H1 (cell line): ENCODE data around the gene BRCA1. TPM values are rescaled to one million over a fixed set of nuclear protein-coding genes. Genes with fewer than 3 reads are reported as not detected.

Experiments used
- CTCF ChIA-PET: fragments of 300-600 bp; sonication (Branson Sonifier 250); formaldehyde crosslinking; loops from one replicate; lab custom pipeline; 2021; ENCODE audit not compliant: partially characterized antibody; lab: Charles Lee
- POLR2A ChIA-PET: fragments of 300-600 bp; sonication (Branson Sonifier 250); formaldehyde crosslinking; loops from one replicate; lab custom pipeline; 2021; ENCODE audit warnings: inconsistent platforms; ENCODE audit not compliant: partially characterized antibody; lab: Charles Lee
- DNase-seq, 2 experiments: peaks; one replicate each; pipeline versions ENCODE4 v3.0.0 to v3.0.0-alpha.2; 2010 to 2022; ENCODE audit warnings: low spot score in 2 of 2, low read depth in 1 of 2, mixed read lengths in 1 of 2
- FAIRE-seq: peaks from 2 replicates; lab custom pipeline; 2011; peaks lifted over from hg19 to GRCh38; lab: Jason Lieb, UNC
- H2AFZ ChIP-seq: 2 replicates; pipeline ENCODE4 v1.8.1; 2012; ENCODE audit warnings: low read length, inconsistent platforms
- H2AK5ac ChIP-seq: 2 replicates; pipeline ENCODE4 v1.6.1; 2013; ENCODE audit warnings: low read depth, low read length
- H2BK120ac ChIP-seq: replicated peaks from 2 replicates; pipeline ENCODE3; 2013; ENCODE audit warnings: low read depth, low read length, inconsistent platforms
- H2BK12ac ChIP-seq: 2 replicates; pipeline ENCODE4 v1.6.1; 2013; ENCODE audit warnings: low read depth, low read length
- H2BK15ac ChIP-seq: 2 replicates; pipeline ENCODE4 v1.6.1; 2013; ENCODE audit warnings: low read length
- H2BK20ac ChIP-seq: 2 replicates; pipeline ENCODE4 v1.6.1; 2013; ENCODE audit warnings: low read length
- H2BK5ac ChIP-seq: 2 replicates; pipeline ENCODE4 v1.6.1; 2013; ENCODE audit warnings: low read depth, low read length
- H3K14ac ChIP-seq: 2 replicates; pipeline ENCODE4 v1.6.1; 2013; ENCODE audit warnings: inconsistent platforms; ENCODE audit not compliant: insufficient read length
- H3K18ac ChIP-seq: 2 replicates; pipeline ENCODE4 v1.6.1; 2013; ENCODE audit warnings: low read length; ENCODE audit errors: extremely low read depth
- H3K23ac ChIP-seq: 2 replicates; pipeline ENCODE4 v1.6.1; 2013; ENCODE audit warnings: inconsistent platforms; ENCODE audit not compliant: insufficient read length
- H3K23me2 ChIP-seq: 2 replicates; pipeline ENCODE4 v1.6.1; 2013; ENCODE audit warnings: low read depth, low read length
- H3K27ac ChIP-seq: 2 replicates; pipeline ENCODE4 v1.6.1; 2011; ENCODE audit warnings: low read depth, low read length, inconsistent platforms
- H3K27me3 ChIP-seq, 4 experiments: replicated peaks in 1 of 4; 1 replicate in 1 of 4; 2 replicates in 3 of 4; pipeline versions ENCODE4 v1.6.1 to v1.8.1; 2011 to 2013; ENCODE audit warnings: low read length in 3 of 4, mild to moderate bottlenecking in 3 of 4, inconsistent platforms in 2 of 4, mixed read lengths in 2 of 4, moderate library complexity in 1 of 4; ENCODE audit not compliant: control insufficient read depth in 3 of 4, insufficient read depth in 3 of 4; ENCODE audit errors: extremely low read depth in 1 of 4
- H3K36me3 ChIP-seq, 4 experiments: 2 replicates each; pipeline versions ENCODE4 v1.6.1 to v1.8.1; 2011 to 2013; ENCODE audit warnings: mild to moderate bottlenecking in 4 of 4, low read length in 3 of 4, moderate library complexity in 2 of 4, control low read depth in 1 of 4, inconsistent platforms in 1 of 4; ENCODE audit not compliant: insufficient read depth in 4 of 4, control insufficient read depth in 2 of 4
- H3K4ac ChIP-seq: replicated peaks from 2 replicates; pipeline ENCODE3; 2013; ENCODE audit warnings: low read length, low read depth, mixed read lengths, inconsistent platforms; ENCODE audit not compliant: insufficient read length
- H3K4me1 ChIP-seq, 4 experiments: replicated peaks in 1 of 4; 1 replicate in 1 of 4; 2 replicates in 3 of 4; pipeline versions ENCODE4 v1.6.1 to v1.8.1; 2011 to 2013; ENCODE audit warnings: low read length in 3 of 4, inconsistent platforms in 2 of 4, mixed read lengths in 1 of 4; ENCODE audit not compliant: insufficient read depth in 4 of 4, control insufficient read depth in 3 of 4
- H3K4me2 ChIP-seq, 2 experiments: 2 replicates each; pipeline versions ENCODE4 v1.6.1 to v1.8.1; 2011 to 2013; ENCODE audit warnings: low read depth in 2 of 2, low read length in 2 of 2, control low read depth in 1 of 2, inconsistent platforms in 1 of 2, mild to moderate bottlenecking in 1 of 2; ENCODE audit not compliant: insufficient read depth in 1 of 2
- H3K4me3 ChIP-seq, 4 experiments: fragments of 200-600, 300-600 bp in 1 of 4; sonication (generic), shearing (Covaris generic), sonication (Bioruptor Twin) in 1 of 4; 2 replicates each; pipeline versions ENCODE4 v1.5.1 to v1.8.1; 2011 to 2016; ENCODE audit warnings: low read length in 4 of 4, low read depth in 3 of 4, control low read depth in 2 of 4, inconsistent platforms in 2 of 4, mild to moderate bottlenecking in 2 of 4, mixed read lengths in 1 of 4, moderate library complexity in 1 of 4; ENCODE audit not compliant: insufficient read depth in 2 of 4; ENCODE audit errors: extremely low read depth in 1 of 4
- H3K56ac ChIP-seq: replicated peaks from 2 replicates; pipeline ENCODE3; 2013; ENCODE audit warnings: low read depth, mild to moderate bottlenecking, mixed read lengths, low read length, inconsistent platforms; ENCODE audit not compliant: insufficient read length
- H3K79me1 ChIP-seq: 2 replicates; pipeline ENCODE4 v1.6.1; 2013; ENCODE audit warnings: low read depth, low read length, control low read depth
- H3K79me2 ChIP-seq, 2 experiments: 2 replicates each; pipeline versions ENCODE4 v1.6.1 to v1.8.1; 2012 to 2013; ENCODE audit warnings: low read length in 2 of 2, mild to moderate bottlenecking in 2 of 2, inconsistent platforms in 1 of 2; ENCODE audit not compliant: insufficient read depth in 2 of 2, control insufficient read depth in 1 of 2
- H3K9ac ChIP-seq, 4 experiments: replicated peaks in 1 of 4; 1 replicate in 1 of 4; 2 replicates in 3 of 4; pipeline versions ENCODE4 v1.6.1 to v1.8.1; 2011 to 2013; ENCODE audit warnings: low read depth in 3 of 4, low read length in 3 of 4, control low read depth in 2 of 4, mild to moderate bottlenecking in 2 of 4, moderate library complexity in 2 of 4, inconsistent platforms in 1 of 4; ENCODE audit errors: extremely low read depth in 1 of 4
- H3K9me3 ChIP-seq, 2 experiments: 2 replicates each; pipeline versions ENCODE4 v1.6.1 to v1.8.1; 2012 to 2013; ENCODE audit warnings: mild to moderate bottlenecking in 2 of 2, moderate library complexity in 2 of 2, control low read depth in 1 of 2, inconsistent platforms in 1 of 2, low read depth in 1 of 2, low read length in 1 of 2, mixed read lengths in 1 of 2; ENCODE audit not compliant: insufficient read depth in 2 of 2
- H4K20me1 ChIP-seq, 2 experiments: replicated peaks in 1 of 2; 2 replicates each; pipeline versions ENCODE3 to v1.8.1; 2011 to 2013; ENCODE audit warnings: inconsistent platforms in 2 of 2, low read length in 2 of 2, mild to moderate bottlenecking in 1 of 2; ENCODE audit not compliant: insufficient read depth in 2 of 2, control insufficient read depth in 1 of 2
- H4K5ac ChIP-seq: 2 replicates; pipeline ENCODE4 v1.6.1; 2013; ENCODE audit warnings: low read length, low read depth, mixed read lengths, inconsistent platforms; ENCODE audit not compliant: insufficient read length
- H4K8ac ChIP-seq: 2 replicates; pipeline ENCODE4 v1.8.0; 2013; ENCODE audit warnings: mild to moderate bottlenecking, moderate library complexity, low read length, inconsistent platforms; ENCODE audit not compliant: insufficient read depth; ENCODE audit errors: extremely low read depth
- H4K91ac ChIP-seq: replicated peaks from 2 replicates; pipeline ENCODE3; 2013; ENCODE audit warnings: low read length, mixed read lengths, inconsistent platforms; ENCODE audit not compliant: insufficient read length
- ATF2 ChIP-seq: IDR thresholded peaks from 2 replicates; pipeline ENCODE4 v1.6.1; 2012; ENCODE audit warnings: low read length, inconsistent platforms
- CTCF ChIP-seq, 3 experiments: IDR thresholded peaks; 1 replicate in 2 of 3; 2 replicates in 1 of 3; pipeline versions ENCODE4 v1.5.1 to v1.6.1; 2011; ENCODE audit warnings: low read length in 3 of 3, mild to moderate bottlenecking in 3 of 3, inconsistent platforms in 2 of 3, low read depth in 1 of 3, moderate library complexity in 1 of 3; ENCODE audit not compliant: insufficient read depth in 1 of 3; ENCODE audit errors: control extremely low read depth in 1 of 3
- RAD21 ChIP-seq, 2 experiments: IDR thresholded peaks in 1 of 2; conservative IDR thresholded peaks in 1 of 2; 2 replicates each; pipeline ENCODE4 v1.6.1; 2011; ENCODE audit warnings: low read depth in 2 of 2, low read length in 2 of 2, improper control_type of control experiment in 1 of 2, inconsistent platforms in 1 of 2, mild to moderate bottlenecking in 1 of 2, moderate library complexity in 1 of 2
- WGBS, 2 experiments: shearing (Covaris generic) in 1 of 2; methylation state at CpG; one replicate each; pipeline versions ENCODE4 v1.1.6 to v1.1.7; 2013 to 2015; ENCODE audit warnings: low lambda C conversion rate in 2 of 2, mixed read lengths in 2 of 2, inconsistent platforms in 1 of 2, low coverage in 1 of 2, missing lambda C conversion rate in 1 of 2; ENCODE audit not compliant: insufficient replicate concordance in 2 of 2, insufficient coverage in 1 of 2, insufficient read length in 1 of 2; ENCODE audit errors: extremely low coverage in 1 of 2, missing lambda C conversion rate in 1 of 2; 5-methylcytosine and 5-hydroxymethylcytosine counted together
- polyA plus RNA-seq, 7 experiments: library from polyadenylated mRNA; depleted of rRNA in 3 of 7; stranded (reverse) in 5 of 7; unstranded in 2 of 7; fragments of >200 nt in 5 of 7; fragments of 200-250 nt in 2 of 7; gene quantifications; 1 replicate in 5 of 7; 2 replicates in 1 of 7; 4 replicates in 1 of 7; pipeline versions ENCODE4 v1.2.1 to v1.2.3, GENCODE V29; 2011 to 2013; ENCODE audit warnings: missing spikeins in 2 of 7, mixed read lengths in 2 of 7
- total RNA-seq: library from RNA; stranded (reverse); fragmentation: NEBNext Ultra II Directional; extraction: Animal tissue kit (Norgen Biotek cat#: 25700); gene quantifications from 2 replicates; pipeline ENCODE4 v1.2.1, GENCODE V29; 2021

The BRCA1 gene
- total and polyA plus RNA-seq, 2 of the 8 experiments (the other 6 are each of a cell fraction or from before 2014, with no cell fraction given): 30.7 to 39.2 TPM

- FAIRE-seq (no peak), DNase-seq (no peak)
- H3K14ac ChIP-seq: no peak overlapping the region
- H2BK5ac ChIP-seq: no peak overlapping the region
- H3K23me2 ChIP-seq: no peaks in the 10 kb centered on the region
- no peak overlapping the region for H2BK15ac ChIP-seq
- 0 out of 4 replicates have a peak, but pooled peaks cover 0 to 3% of the 10 kb centered on the region in 2 experiments for H3K79me2 ChIP-seq
- H2AK5ac ChIP-seq: no peak overlapping the region
- H3K4me3 ChIP-seq: no peak overlapping the region
- no peak overlapping the region for H3K4ac ChIP-seq
- no peak overlapping the region for H2BK120ac ChIP-seq
- no peaks in the 10 kb centered on the region for H3K27me3 ChIP-seq
- H3K23ac ChIP-seq: no peak overlapping the region
- no peak overlapping the region for H2BK20ac ChIP-seq
- H4K20me1 ChIP-seq: no peaks in the 10 kb centered on the region
- H3K9ac ChIP-seq: no peak overlapping the region
- H4K5ac ChIP-seq: no peak overlapping the region
- peaks cover 0 to 6% of the 10 kb centered on the region in 2 experiments; a peak in 1 of 4 replicates for H3K9me3 ChIP-seq
- no peak overlapping the region for H3K4me2 ChIP-seq
- H3K56ac ChIP-seq: no peak overlapping the region
- no peak overlapping the region for H3K27ac ChIP-seq
- H3K79me1 ChIP-seq: no peaks in the 10 kb centered on the region
- ChIA-PET POLR2A (interaction anchor here (1.2 to 1.3 kb wide), 2 partner anchors 67 to 114 kb away, joined by 3 read pairs; no protein-coding TSS in a partner anchor), CTCF (interaction anchor here (0.6 to 1.4 kb wide), 5 partner anchors 10 to 112 kb away, joined by 3 to 4 read pairs (median 4); no protein-coding TSS in a partner anchor)
- no peak overlapping the region for H3K18ac ChIP-seq
- H4K8ac ChIP-seq: no peak overlapping the region
- H3K36me3 ChIP-seq: peaks cover 0 to 19% (median 0%) of the 10 kb centered on the region in 4 experiments; a peak in 3 of 8 replicates
- H2BK12ac ChIP-seq: no peak overlapping the region
- H4K91ac ChIP-seq: no peak overlapping the region
- WGBS, 2 experiments: 94% methylated on average over 19 of the region's 19 CpGs; no CpG with 5 or more reads in 1 of the 2 experiments
- H3K4me1 ChIP-seq: no peaks in the 10 kb centered on the region
- no peak overlapping the region for H2AFZ ChIP-seq
- TF ChIP-seq RAD21 (IDR thresholded peaks at IDR 0.05 in 1 of 2, conservative IDR thresholded peaks at IDR 0.05 in 1 of 2; ENCODE audit: low read depth in 2 of 2, low read length in 2 of 2) (peak; percentile 12 to 46; a peak in 3 of 4 replicates), CTCF (IDR thresholded peaks at IDR 0.05; ENCODE audit: control extremely low read depth in 1 of 3, insufficient read depth in 1 of 3, low read depth in 1 of 3, low read length in 3 of 3) (peak in 2 of 3 experiments; percentile 21 to 22; a peak in 2 of 4 replicates), ATF2 (no peak)
These were observed 10.3 kb upstream of the BRCA1 start for GRCh38 chr17:43135454-43135819.
